H1 (cell line): ENCODE measurements around the gene TBCEL. TPM values are rescaled to one million over a fixed set of nuclear protein-coding genes. Genes with fewer than 3 reads are reported as not detected.

Experiments
- CTCF ChIA-PET: fragments of 300-600 bp; sonication (Branson Sonifier 250); formaldehyde crosslinking; loops from one replicate; lab custom pipeline; 2021; ENCODE audit not compliant: partially characterized antibody; lab: Charles Lee
- POLR2A ChIA-PET: fragments of 300-600 bp; sonication (Branson Sonifier 250); formaldehyde crosslinking; loops from one replicate; lab custom pipeline; 2021; ENCODE audit warnings: inconsistent platforms; ENCODE audit not compliant: partially characterized antibody; lab: Charles Lee
- DNase-seq, 2 experiments: peaks; one replicate each; pipeline versions ENCODE4 v3.0.0 to v3.0.0-alpha.2; 2010 to 2022; ENCODE audit warnings: low spot score in 2 of 2, low read depth in 1 of 2, mixed read lengths in 1 of 2
- FAIRE-seq: peaks from 2 replicates; lab custom pipeline; 2011; peaks lifted over from hg19 to GRCh38; lab: Jason Lieb, UNC
- H2AFZ ChIP-seq: 2 replicates; pipeline ENCODE4 v1.8.1; 2012; ENCODE audit warnings: low read length, inconsistent platforms
- H2AK5ac ChIP-seq: 2 replicates; pipeline ENCODE4 v1.6.1; 2013; ENCODE audit warnings: low read depth, low read length
- H2BK120ac ChIP-seq: replicated peaks from 2 replicates; pipeline ENCODE3; 2013; ENCODE audit warnings: low read depth, low read length, inconsistent platforms
- H2BK12ac ChIP-seq: 2 replicates; pipeline ENCODE4 v1.6.1; 2013; ENCODE audit warnings: low read depth, low read length
- H2BK15ac ChIP-seq: 2 replicates; pipeline ENCODE4 v1.6.1; 2013; ENCODE audit warnings: low read length
- H2BK20ac ChIP-seq: 2 replicates; pipeline ENCODE4 v1.6.1; 2013; ENCODE audit warnings: low read length
- H2BK5ac ChIP-seq: 2 replicates; pipeline ENCODE4 v1.6.1; 2013; ENCODE audit warnings: low read depth, low read length
- H3K14ac ChIP-seq: 2 replicates; pipeline ENCODE4 v1.6.1; 2013; ENCODE audit warnings: inconsistent platforms; ENCODE audit not compliant: insufficient read length
- H3K18ac ChIP-seq: 2 replicates; pipeline ENCODE4 v1.6.1; 2013; ENCODE audit warnings: low read length; ENCODE audit errors: extremely low read depth
- H3K23ac ChIP-seq: 2 replicates; pipeline ENCODE4 v1.6.1; 2013; ENCODE audit warnings: inconsistent platforms; ENCODE audit not compliant: insufficient read length
- H3K23me2 ChIP-seq: 2 replicates; pipeline ENCODE4 v1.6.1; 2013; ENCODE audit warnings: low read depth, low read length
- H3K27ac ChIP-seq: 2 replicates; pipeline ENCODE4 v1.6.1; 2011; ENCODE audit warnings: low read depth, low read length, inconsistent platforms
- H3K27me3 ChIP-seq, 4 experiments: replicated peaks in 1 of 4; 1 replicate in 1 of 4; 2 replicates in 3 of 4; pipeline versions ENCODE4 v1.6.1 to v1.8.1; 2011 to 2013; ENCODE audit warnings: low read length in 3 of 4, mild to moderate bottlenecking in 3 of 4, inconsistent platforms in 2 of 4, mixed read lengths in 2 of 4, moderate library complexity in 1 of 4; ENCODE audit not compliant: control insufficient read depth in 3 of 4, insufficient read depth in 3 of 4; ENCODE audit errors: extremely low read depth in 1 of 4
- H3K36me3 ChIP-seq, 4 experiments: 2 replicates each; pipeline versions ENCODE4 v1.6.1 to v1.8.1; 2011 to 2013; ENCODE audit warnings: mild to moderate bottlenecking in 4 of 4, low read length in 3 of 4, moderate library complexity in 2 of 4, control low read depth in 1 of 4, inconsistent platforms in 1 of 4; ENCODE audit not compliant: insufficient read depth in 4 of 4, control insufficient read depth in 2 of 4
- H3K4ac ChIP-seq: replicated peaks from 2 replicates; pipeline ENCODE3; 2013; ENCODE audit warnings: low read length, low read depth, mixed read lengths, inconsistent platforms; ENCODE audit not compliant: insufficient read length
- H3K4me1 ChIP-seq, 4 experiments: replicated peaks in 1 of 4; 1 replicate in 1 of 4; 2 replicates in 3 of 4; pipeline versions ENCODE4 v1.6.1 to v1.8.1; 2011 to 2013; ENCODE audit warnings: low read length in 3 of 4, inconsistent platforms in 2 of 4, mixed read lengths in 1 of 4; ENCODE audit not compliant: insufficient read depth in 4 of 4, control insufficient read depth in 3 of 4
- H3K4me2 ChIP-seq, 2 experiments: 2 replicates each; pipeline versions ENCODE4 v1.6.1 to v1.8.1; 2011 to 2013; ENCODE audit warnings: low read depth in 2 of 2, low read length in 2 of 2, control low read depth in 1 of 2, inconsistent platforms in 1 of 2, mild to moderate bottlenecking in 1 of 2; ENCODE audit not compliant: insufficient read depth in 1 of 2
- H3K4me3 ChIP-seq, 4 experiments: fragments of 200-600, 300-600 bp in 1 of 4; sonication (generic), shearing (Covaris generic), sonication (Bioruptor Twin) in 1 of 4; 2 replicates each; pipeline versions ENCODE4 v1.5.1 to v1.8.1; 2011 to 2016; ENCODE audit warnings: low read length in 4 of 4, low read depth in 3 of 4, control low read depth in 2 of 4, inconsistent platforms in 2 of 4, mild to moderate bottlenecking in 2 of 4, mixed read lengths in 1 of 4, moderate library complexity in 1 of 4; ENCODE audit not compliant: insufficient read depth in 2 of 4; ENCODE audit errors: extremely low read depth in 1 of 4
- H3K56ac ChIP-seq: replicated peaks from 2 replicates; pipeline ENCODE3; 2013; ENCODE audit warnings: low read depth, mild to moderate bottlenecking, mixed read lengths, low read length, inconsistent platforms; ENCODE audit not compliant: insufficient read length
- H3K79me1 ChIP-seq: 2 replicates; pipeline ENCODE4 v1.6.1; 2013; ENCODE audit warnings: low read depth, low read length, control low read depth
- H3K79me2 ChIP-seq, 2 experiments: 2 replicates each; pipeline versions ENCODE4 v1.6.1 to v1.8.1; 2012 to 2013; ENCODE audit warnings: low read length in 2 of 2, mild to moderate bottlenecking in 2 of 2, inconsistent platforms in 1 of 2; ENCODE audit not compliant: insufficient read depth in 2 of 2, control insufficient read depth in 1 of 2
- H3K9ac ChIP-seq, 4 experiments: replicated peaks in 1 of 4; 1 replicate in 1 of 4; 2 replicates in 3 of 4; pipeline versions ENCODE4 v1.6.1 to v1.8.1; 2011 to 2013; ENCODE audit warnings: low read depth in 3 of 4, low read length in 3 of 4, control low read depth in 2 of 4, mild to moderate bottlenecking in 2 of 4, moderate library complexity in 2 of 4, inconsistent platforms in 1 of 4; ENCODE audit errors: extremely low read depth in 1 of 4
- H3K9me3 ChIP-seq, 2 experiments: 2 replicates each; pipeline versions ENCODE4 v1.6.1 to v1.8.1; 2012 to 2013; ENCODE audit warnings: mild to moderate bottlenecking in 2 of 2, moderate library complexity in 2 of 2, control low read depth in 1 of 2, inconsistent platforms in 1 of 2, low read depth in 1 of 2, low read length in 1 of 2, mixed read lengths in 1 of 2; ENCODE audit not compliant: insufficient read depth in 2 of 2
- H4K20me1 ChIP-seq, 2 experiments: replicated peaks in 1 of 2; 2 replicates each; pipeline versions ENCODE3 to v1.8.1; 2011 to 2013; ENCODE audit warnings: inconsistent platforms in 2 of 2, low read length in 2 of 2, mild to moderate bottlenecking in 1 of 2; ENCODE audit not compliant: insufficient read depth in 2 of 2, control insufficient read depth in 1 of 2
- H4K5ac ChIP-seq: 2 replicates; pipeline ENCODE4 v1.6.1; 2013; ENCODE audit warnings: low read length, low read depth, mixed read lengths, inconsistent platforms; ENCODE audit not compliant: insufficient read length
- H4K8ac ChIP-seq: 2 replicates; pipeline ENCODE4 v1.8.0; 2013; ENCODE audit warnings: mild to moderate bottlenecking, moderate library complexity, low read length, inconsistent platforms; ENCODE audit not compliant: insufficient read depth; ENCODE audit errors: extremely low read depth
- H4K91ac ChIP-seq: replicated peaks from 2 replicates; pipeline ENCODE3; 2013; ENCODE audit warnings: low read length, mixed read lengths, inconsistent platforms; ENCODE audit not compliant: insufficient read length
- RAD21 ChIP-seq, 2 experiments: IDR thresholded peaks in 1 of 2; conservative IDR thresholded peaks in 1 of 2; 2 replicates each; pipeline ENCODE4 v1.6.1; 2011; ENCODE audit warnings: low read depth in 2 of 2, low read length in 2 of 2, improper control_type of control experiment in 1 of 2, inconsistent platforms in 1 of 2, mild to moderate bottlenecking in 1 of 2, moderate library complexity in 1 of 2
- ZNF274 ChIP-seq: IDR thresholded peaks from 2 replicates; pipeline ENCODE4 v1.7.0; 2012; ENCODE audit warnings: low read length, borderline replicate concordance; ENCODE audit errors: extremely low read depth
- WGBS, 2 experiments: shearing (Covaris generic) in 1 of 2; methylation state at CpG; one replicate each; pipeline versions ENCODE4 v1.1.6 to v1.1.7; 2013 to 2015; ENCODE audit warnings: low lambda C conversion rate in 2 of 2, mixed read lengths in 2 of 2, inconsistent platforms in 1 of 2, low coverage in 1 of 2, missing lambda C conversion rate in 1 of 2; ENCODE audit not compliant: insufficient replicate concordance in 2 of 2, insufficient coverage in 1 of 2, insufficient read length in 1 of 2; ENCODE audit errors: extremely low coverage in 1 of 2, missing lambda C conversion rate in 1 of 2; 5-methylcytosine and 5-hydroxymethylcytosine counted together
- polyA plus RNA-seq, 7 experiments: library from polyadenylated mRNA; depleted of rRNA in 3 of 7; stranded (reverse) in 5 of 7; unstranded in 2 of 7; fragments of >200 nt in 5 of 7; fragments of 200-250 nt in 2 of 7; gene quantifications; 1 replicate in 5 of 7; 2 replicates in 1 of 7; 4 replicates in 1 of 7; pipeline versions ENCODE4 v1.2.1 to v1.2.3, GENCODE V29; 2011 to 2013; ENCODE audit warnings: missing spikeins in 2 of 7, mixed read lengths in 2 of 7
- total RNA-seq: library from RNA; stranded (reverse); fragmentation: NEBNext Ultra II Directional; extraction: Animal tissue kit (Norgen Biotek cat#: 25700); gene quantifications from 2 replicates; pipeline ENCODE4 v1.2.1, GENCODE V29; 2021
- TF ChIP-seq, protein P1 (sequence below): IDR thresholded peaks from 2 replicates; pipeline ENCODE4 v1.6.1; 2012; ENCODE audit warnings: low read length, inconsistent platforms

The TBCEL gene
- total and polyA plus RNA-seq, 2 of the 8 experiments (the other 6 are each of a cell fraction or from before 2014, with no cell fraction given), result 3.9 to 16.0 TPM

DNA sequence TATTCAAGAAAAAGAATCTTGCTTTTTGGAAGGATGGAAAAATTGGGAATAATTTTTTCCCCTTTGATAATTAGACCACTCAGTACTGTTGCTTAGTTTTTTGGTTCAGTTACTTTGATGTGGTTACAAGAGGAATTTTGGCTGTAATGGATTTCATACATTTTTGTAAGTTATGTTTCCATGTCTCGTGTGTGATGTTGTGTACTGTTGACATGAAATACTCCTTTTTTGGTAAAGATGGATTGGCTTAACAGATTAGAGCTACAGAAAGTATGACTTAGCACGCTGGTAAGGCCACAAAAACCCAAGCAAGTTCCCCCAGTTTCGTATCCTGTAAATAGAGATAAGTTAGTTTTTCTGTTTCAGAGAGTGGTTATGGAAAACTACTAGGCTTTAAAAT lies 11.9 kb downstream of the TBCEL start:
- Histone ChIP-seq H3K9me3 (no peaks in the 10 kb centered on the region), H3K79me1 (no peaks in the 10 kb centered on the region), H2BK20ac (no peak overlapping the region), H3K4me2 (no peak overlapping the region), H2AFZ (no peak overlapping the region), H4K20me1 (no peaks in the 10 kb centered on the region), H3K79me2 (peaks cover 0 to 78% of the 10 kb centered on the region in 2 experiments; a peak in 2 of 4 replicates), H3K56ac (no peak overlapping the region), H3K4me3 (no peak overlapping the region), H3K27ac (no peak overlapping the region), H2BK120ac (no peak overlapping the region), H2BK5ac (no peak overlapping the region), H3K9ac (no peak overlapping the region), H3K4ac (no peak overlapping the region), H2BK15ac (no peak overlapping the region), H4K91ac (no peak overlapping the region), H2AK5ac (0 out of 2 replicates have a peak overlapping the region, but pooled peaks have one; percentile 10), H3K23ac (no peak overlapping the region), H2BK12ac (no peak overlapping the region)
- CTCF ChIA-PET, result interaction anchor here (0.6 to 2.0 kb wide), 3 partner anchors 10 to 108 kb away, joined by 3 to 9 read pairs (median 4); no protein-coding TSS in a partner anchor
- POLR2A ChIA-PET, result interaction anchor here (0.6 to 0.7 kb wide), 2 partner anchors 17 to 38 kb away, joined by 3 read pairs; no protein-coding TSS in a partner anchor
- TF ChIP-seq ZNF274 (no peak), RAD21 (IDR thresholded peaks at IDR 0.05 in 1 of 2, conservative IDR thresholded peaks at IDR 0.05 in 1 of 2; ENCODE audit: low read depth in 2 of 2, low read length in 2 of 2) (no peak)
- TF ChIP-seq, protein P1, sequence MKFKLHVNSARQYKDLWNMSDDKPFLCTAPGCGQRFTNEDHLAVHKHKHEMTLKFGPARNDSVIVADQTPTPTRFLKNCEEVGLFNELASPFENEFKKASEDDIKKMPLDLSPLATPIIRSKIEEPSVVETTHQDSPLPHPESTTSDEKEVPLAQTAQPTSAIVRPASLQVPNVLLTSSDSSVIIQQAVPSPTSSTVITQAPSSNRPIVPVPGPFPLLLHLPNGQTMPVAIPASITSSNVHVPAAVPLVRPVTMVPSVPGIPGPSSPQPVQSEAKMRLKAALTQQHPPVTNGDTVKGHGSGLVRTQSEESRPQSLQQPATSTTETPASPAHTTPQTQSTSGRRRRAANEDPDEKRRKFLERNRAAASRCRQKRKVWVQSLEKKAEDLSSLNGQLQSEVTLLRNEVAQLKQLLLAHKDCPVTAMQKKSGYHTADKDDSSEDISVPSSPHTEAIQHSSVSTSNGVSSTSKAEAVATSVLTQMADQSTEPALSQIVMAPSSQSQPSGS, result no peak
- TF ChIP-seq, all 59 proteins: peak for 0
- DNase-seq (no peak), FAIRE-seq (peak; percentile 19)
- H3K18ac ChIP-seq, result no peak overlapping the region
- WGBS, 2 experiments, result 83% methylated on average over 3 of the region's 3 CpGs; no CpG with 5 or more reads in 1 of the 2 experiments
- no peak overlapping the region for H3K14ac ChIP-seq
- no peaks in the 10 kb centered on the region; a peak in 1 of 8 replicates for H3K36me3 ChIP-seq
- no peak overlapping the region for H4K5ac ChIP-seq
- no peaks in the 10 kb centered on the region for H3K27me3 ChIP-seq
- H3K23me2 ChIP-seq, result no peaks in the 10 kb centered on the region
- H3K4me1 ChIP-seq, result peaks cover 0 to 7% (median 6%) of the 10 kb centered on the region in 4 experiments; a peak in 6 of 7 replicates
- H4K8ac ChIP-seq, result no peak overlapping the region
